ENCODE results near the gene LSM2.
"Not testable (repeated sequence)": the region's sequence is repeated elsewhere in the genome, so short reads cannot be mapped to it uniquely, and the experiment has no call there.

GRCh38 chr6:31851980-31852718 is 45.4 kb upstream of the LSM2 start:
- not testable (repeated sequence) for TF ChIP-seq CTCF (conservative IDR thresholded peaks at IDR 0.05 in 1 of 2, IDR thresholded peaks at IDR 0.05 in 1 of 2; ENCODE audit: extremely low read depth in 1 of 2, insufficient read depth in 1 of 2, low read depth in 1 of 2, low read length in 2 of 2); EZH2 (IDR thresholded peaks at IDR 0.05; ENCODE audit: borderline replicate concordance, low read length)

All from mammary epithelial cell (primary cell).